NK-92 (cell line): ENCODE data around the gene TXNRD3.
"Not testable (repeated sequence)": the region's sequence is repeated elsewhere in the genome, so short reads cannot be mapped to it uniquely, and the experiment has no call there.

Experiments
- DNase-seq: peaks from one replicate; lab custom pipeline; 2025; ENCODE audit not compliant: unreplicated experiment; lab: John Stamatoyannopoulos, UW

The TXNRD3 gene

GRCh38 chr3:126604691-126605090, 50.2 kb downstream of the TXNRD3 start:
- no peak for DNase-seq

- DNase-seq, result no peak
Observed at GRCh38 chr3:126599101-126599500, 55.8 kb downstream of the TXNRD3 start.

DNA sequence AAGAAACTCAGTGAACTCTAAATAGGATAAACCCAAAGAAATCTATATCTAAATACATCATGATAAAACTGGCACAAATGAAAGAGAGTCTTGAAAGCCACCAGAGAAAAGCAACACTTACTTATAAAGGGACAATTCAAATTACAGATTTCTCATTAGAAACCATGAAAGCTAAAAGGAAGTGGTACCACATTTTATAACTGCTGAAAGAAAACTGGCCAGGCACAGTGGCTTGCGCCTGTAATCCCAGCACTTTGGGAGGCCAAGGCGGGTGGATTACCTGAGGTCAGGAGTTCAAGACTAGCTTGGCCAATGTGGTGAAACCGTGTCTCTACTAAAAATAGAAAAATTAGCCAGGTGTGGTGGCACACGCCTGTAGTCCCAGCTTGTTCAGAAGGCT, 59.4 kb downstream of the TXNRD3 start:
- DNase-seq, result not testable (repeated sequence)

GRCh38 chr3:126591515-126591914, 63.4 kb downstream of the TXNRD3 start:
- not testable (repeated sequence) for DNase-seq

DNA sequence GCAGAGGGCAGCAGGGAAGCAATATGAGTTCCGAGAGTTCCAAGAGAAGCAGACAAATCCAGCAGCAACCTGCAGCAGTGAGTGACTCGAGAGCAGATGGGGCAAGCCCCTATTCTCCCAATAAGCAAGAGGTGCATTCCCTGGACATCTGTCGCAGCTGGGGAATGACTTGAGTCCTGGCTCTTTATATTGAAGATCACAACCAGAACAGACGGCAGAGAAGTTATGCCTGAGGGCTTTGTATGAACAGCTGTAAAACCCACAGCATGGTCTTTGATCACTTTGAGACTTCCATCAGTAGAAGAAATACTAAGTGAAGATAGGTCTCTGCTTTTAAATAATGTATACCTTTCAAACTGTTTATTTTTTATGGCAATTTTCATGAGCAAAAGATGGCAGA, 72.6 kb downstream of the TXNRD3 start:
- DNase-seq, result no peak

DNA sequence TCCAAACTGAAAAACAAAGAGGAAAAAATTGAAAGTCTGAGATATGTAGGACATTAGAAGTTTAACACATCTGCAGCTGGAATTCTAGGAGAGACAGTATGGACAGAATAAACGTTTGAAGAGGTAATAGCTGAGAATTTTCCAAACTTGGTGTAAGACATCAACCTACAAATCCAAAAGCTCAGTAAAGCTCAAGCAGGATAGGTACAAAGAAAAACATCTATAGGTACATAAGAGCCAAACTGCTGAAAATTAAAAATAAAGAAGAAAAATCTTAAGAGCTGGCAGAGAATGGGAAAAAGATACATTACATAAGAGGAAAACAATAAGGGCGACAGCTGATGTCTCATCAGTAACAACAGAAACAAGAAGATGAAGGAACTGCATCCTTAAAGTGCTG, 73.4 kb downstream of the TXNRD3 start:
- DNase-seq, result no peak

DNA sequence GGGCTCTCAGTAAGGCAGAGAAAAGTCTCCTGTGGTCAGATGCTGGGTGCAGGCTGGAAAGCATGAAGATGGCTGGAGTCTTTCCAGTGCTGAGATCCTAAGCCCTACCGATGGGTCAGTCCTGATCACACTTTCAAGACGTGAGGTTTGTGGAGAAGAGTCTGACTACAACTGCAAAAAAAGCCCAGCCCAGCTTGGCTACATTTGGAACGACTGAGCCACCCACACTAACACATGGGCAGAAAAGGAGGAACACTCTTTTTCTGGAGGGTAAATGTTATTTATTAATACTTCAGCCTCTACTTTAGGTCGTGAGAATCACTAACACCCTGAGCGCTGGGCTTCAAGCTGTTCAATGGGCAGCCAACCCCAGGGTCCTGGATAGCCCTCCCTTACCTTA, 74.2 kb downstream of the TXNRD3 start:
- DNase-seq, result no peak

- no peak for DNase-seq
Observed at GRCh38 chr3:126578702-126579101, 76.2 kb downstream of the TXNRD3 start.

GRCh38 chr3:126577261-126577660, 77.7 kb downstream of the TXNRD3 start:
- no peak for DNase-seq

DNA sequence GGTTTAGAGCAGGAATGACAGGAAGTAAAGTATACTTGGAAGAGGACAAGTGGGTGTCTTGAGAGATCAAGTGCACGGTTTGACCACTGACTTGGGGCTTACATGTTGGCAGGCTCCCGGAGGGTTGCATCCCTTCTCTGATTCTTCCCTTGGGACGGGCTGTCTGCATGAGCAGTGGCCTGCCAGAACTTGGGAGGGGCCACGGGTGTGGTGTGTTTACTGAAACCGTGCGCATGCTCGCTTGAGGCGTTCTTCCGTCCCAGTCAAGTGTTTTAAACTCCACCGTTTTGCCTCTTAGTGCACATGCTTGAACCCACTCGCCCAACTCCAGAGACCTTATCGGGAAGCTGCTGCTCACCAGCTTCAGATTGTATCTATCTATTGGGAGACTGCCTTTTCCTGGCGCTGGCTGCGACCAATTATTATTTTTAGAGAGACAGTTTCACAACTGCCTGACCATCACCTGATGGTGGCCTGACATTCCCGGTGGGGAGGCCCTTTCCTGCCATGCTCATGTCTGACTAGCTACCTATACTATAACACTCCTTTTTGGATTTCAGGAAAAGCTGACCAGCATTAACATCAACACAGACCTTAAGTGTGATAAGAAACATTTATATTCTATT, 81.3 kb downstream of the TXNRD3 start:
- DNase-seq, result no peak

- DNase-seq, result no peak
Observed at GRCh38 chr3:126571078-126571477, 83.8 kb downstream of the TXNRD3 start.

- DNase-seq, result no peak
Observed at GRCh38 chr3:126570103-126570541, 84.8 kb downstream of the TXNRD3 start.

DNA sequence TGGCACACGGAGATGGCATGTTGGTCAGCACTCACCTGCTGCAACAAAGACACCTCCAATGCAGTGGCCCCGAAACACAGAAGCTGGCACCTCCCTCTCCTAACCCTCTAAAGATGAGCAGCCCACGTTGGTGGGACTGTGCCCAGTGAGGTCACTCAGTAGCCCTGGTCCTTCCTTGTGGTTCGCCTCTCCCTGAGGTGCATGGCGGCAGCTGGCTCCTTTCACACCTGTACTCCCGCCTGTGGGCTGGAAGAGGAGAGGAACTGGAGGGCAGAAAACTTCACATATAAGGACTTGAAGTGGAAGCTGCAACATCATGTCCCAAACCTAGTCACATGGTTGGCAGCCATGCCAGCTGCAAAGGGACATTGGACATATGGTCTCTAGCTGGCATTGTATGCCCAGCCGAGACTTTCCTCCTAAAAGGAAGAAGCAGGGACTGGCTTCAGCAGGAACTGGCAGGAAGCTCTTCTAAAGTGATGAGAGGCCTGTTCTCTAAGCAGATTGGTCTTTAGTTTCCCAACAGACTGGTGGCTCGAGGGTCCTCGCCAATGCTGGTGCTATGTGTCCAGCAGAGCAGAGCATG, 85.4 kb downstream of the TXNRD3 start:
- DNase-seq, result no peak

GRCh38 chr3:126568776-126569342, 86.1 kb downstream of the TXNRD3 start:
- no peak for DNase-seq

DNA sequence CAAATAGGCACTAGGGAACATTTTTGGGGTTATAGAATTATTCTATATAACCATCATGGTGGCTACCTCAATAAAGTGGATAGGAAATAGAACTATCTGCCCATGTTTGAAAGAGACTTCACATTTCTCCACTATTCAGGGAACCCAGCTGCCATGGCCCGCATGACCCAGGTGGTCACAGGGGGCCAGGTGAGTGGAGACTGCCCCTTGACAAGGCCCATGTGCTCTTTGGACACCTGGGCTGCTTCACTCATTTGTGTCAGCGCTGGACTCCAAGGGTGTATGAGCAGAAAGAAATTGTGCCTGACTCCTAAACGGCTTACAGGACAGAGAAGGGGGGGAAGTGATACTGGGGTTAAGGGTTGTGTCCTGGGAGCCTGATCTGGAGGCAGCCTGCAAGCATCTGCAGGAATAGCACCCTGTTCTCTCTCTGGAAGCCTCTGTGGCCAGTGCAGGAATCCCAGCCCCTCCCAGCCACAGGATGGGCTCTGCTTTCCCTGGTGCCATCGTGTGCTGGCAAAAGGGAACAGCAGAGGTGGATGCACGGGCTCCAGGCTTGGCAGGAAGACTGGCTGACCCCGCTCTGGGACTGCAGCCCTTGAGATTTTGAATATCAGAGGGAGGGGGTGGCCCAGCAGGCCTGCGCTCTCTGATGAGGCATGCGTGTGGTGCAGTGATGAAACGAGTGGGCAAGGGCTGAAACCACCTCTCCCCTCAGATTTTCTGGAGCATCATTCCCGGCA, 87.1 kb downstream of the TXNRD3 start:
- no peak for DNase-seq

DNA sequence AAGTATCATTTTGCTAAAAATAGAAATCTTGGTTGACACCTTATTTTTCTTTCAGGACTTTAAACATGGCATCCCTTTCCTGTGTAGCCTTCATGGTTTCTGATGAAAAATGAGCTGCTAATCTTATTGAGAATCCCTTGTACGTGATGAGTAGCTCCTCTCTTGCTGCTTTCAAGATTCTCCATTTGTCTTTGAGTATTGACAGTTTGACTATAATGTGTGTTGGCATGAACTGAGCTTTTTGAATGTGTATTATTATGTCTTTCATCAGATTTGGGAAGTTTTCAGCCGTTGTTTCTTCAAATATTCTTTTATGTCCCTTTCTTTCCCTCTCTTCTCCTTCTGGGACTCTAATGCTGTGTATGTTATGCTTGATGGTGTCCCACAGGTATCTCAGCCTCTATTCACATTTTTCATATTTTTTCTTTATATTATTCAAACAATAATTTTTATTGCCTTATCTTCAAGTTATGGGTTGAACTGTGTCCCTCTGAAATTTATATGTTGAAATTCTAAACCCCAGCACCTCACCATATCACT, 92.1 kb downstream of the TXNRD3 start:
- no peak for DNase-seq

DNA sequence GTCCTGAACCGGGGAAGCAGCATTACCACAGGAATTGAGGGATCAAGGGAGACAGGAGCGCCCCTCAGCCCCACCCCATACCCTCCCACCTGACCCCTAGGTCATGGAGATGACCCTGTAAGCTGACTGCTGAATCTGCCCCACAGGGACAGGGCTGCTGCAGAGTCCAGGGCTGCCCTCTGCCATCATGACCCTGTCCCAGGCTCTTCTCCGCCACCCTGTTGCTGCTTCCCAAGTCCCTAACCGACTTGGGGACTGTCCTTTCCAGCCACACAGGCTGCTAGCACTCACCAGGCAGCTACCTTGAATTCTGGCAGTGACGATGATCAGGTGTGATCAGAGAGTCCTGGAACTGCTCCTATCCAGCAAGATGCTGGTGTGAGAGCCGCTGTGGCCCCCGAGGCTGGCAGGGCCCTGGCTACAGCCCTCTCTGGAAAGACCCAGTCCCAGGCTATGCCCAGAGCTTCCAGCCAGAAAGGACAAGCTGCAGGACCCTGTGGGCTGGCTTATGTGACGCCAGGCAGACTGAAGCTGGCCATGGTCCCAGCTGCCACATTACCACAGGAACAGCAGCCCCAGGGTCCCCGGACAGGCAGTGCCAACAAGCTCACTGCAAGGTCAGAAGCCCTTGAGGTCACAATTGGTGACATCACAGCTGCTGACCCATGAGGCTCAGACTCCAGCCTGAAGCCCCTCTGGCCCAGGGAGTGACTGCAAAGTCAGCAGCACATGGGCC, 96.4 kb downstream of the TXNRD3 start, which contains the start of gene C3orf22:
Gene C3orf22, minus strand, starts transcription at position 597 of the 736 bp plus-strand sequence. CDS start 5,542 bp downstream, outside the sequence.
- no peak for DNase-seq

GRCh38 chr3:126557761-126558160, 97.2 kb downstream of the TXNRD3 start:
- no peak for DNase-seq

DNA sequence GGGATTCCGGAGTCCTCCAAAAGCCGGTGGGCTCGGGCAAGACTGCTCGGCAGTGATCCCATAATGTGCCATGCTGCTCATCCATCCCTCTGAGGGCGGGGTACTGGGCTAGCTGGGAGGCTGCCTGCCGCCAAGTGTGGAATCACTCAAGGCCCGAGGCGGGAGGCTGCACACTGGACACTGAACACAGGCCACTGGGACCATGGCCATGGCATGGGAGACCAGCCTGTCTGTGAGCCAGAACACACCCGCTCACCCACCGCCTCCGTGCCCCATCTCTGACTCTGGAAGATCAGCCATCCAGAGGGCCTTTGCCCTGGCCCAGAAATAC, 97.5 kb downstream of the TXNRD3 start:
- DNase-seq, result no peak
